ENCODE data around the gene PPP1R1B. TPM values are rescaled to one million over a fixed set of nuclear protein-coding genes. Genes with fewer than 3 reads are reported as not detected.

Gene PPP1R1B
- total and polyA plus RNA-seq, 9 of the 15 experiments (the other 6 are each of a cell fraction or from before 2014, with no cell fraction given), result 0.07 to 0.18 (median 0.10) TPM; not detected in 4

DNA sequence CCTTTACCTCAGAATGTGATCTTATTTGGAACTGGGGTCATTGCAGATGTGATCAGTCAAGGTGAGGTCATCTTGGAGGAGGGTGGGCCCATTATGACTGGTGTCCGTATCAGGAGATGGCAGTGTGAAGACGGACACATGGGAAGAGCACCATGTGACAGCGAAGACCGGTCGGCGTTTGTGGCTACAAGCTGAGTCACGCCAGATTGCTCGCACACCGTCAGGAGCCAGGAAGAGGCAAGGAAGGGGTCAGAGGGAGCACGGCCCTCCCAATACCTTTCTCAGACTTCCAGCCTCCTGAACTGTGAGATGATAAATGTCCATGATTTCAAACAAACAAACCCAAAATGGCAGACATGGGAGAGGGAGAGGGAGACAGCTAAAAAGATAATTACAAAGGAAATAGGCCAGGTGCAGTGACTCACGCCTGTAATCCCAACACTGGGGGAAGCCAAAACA, 23.4 kb downstream of the PPP1R1B start (continued):
- peak; percentile 61 for TF ChIP-seq POLR2A (conservative IDR thresholded peaks at IDR 0.05)

GRCh38 chr17:39651923-39652586, 25.3 kb downstream of the PPP1R1B start:
- Histone ChIP-seq H3K4me2 (ENCODE audit: insufficient read depth, low read length) (no peak overlapping the region), H3K4me1 (replicated peaks in 1 of 2; ENCODE audit: control insufficient read depth in 2 of 2, insufficient read depth in 2 of 2, low read length in 2 of 2) (peaks cover 58 to 69% of the 10 kb centered on the region in 2 experiments), H3K79me2 (ENCODE audit: control insufficient read depth, insufficient read depth, low read length) (peaks cover 59% of the 10 kb centered on the region), H3K9ac (ENCODE audit: insufficient read depth in 1 of 2, low read depth in 2 of 2, low read length in 2 of 2) (peak overlapping the region in 1 of 2 experiments; percentile 89; a peak in 2 of 4 replicates), H3K9me1 (ENCODE audit: control insufficient read depth, insufficient read depth, low read length) (no peaks in the 10 kb centered on the region), H3K36me3 (ENCODE audit: control insufficient read depth, insufficient read depth, low read length) (peaks cover 37% of the 10 kb centered on the region), H4K20me1 (replicated peaks; ENCODE audit: control insufficient read depth, insufficient read depth, low read length) (0 out of 2 replicates have a peak, but pooled peaks cover 4% of the 10 kb centered on the region), H2AFZ (ENCODE audit: low read depth, low read length) (no peak overlapping the region), H3K27ac (ENCODE audit: extremely low read depth, low read depth, low read length) (peak overlapping the region; percentile 34; the same call in 2 of the 3 replicates), H3K4me3 (no peak overlapping the region), H3K9me3 (replicated peaks; ENCODE audit: control insufficient read depth, insufficient read depth, low read depth, low read length) (no peaks in the 10 kb centered on the region), H3K27me3 (ENCODE audit: control insufficient read depth in 2 of 2, insufficient read depth in 2 of 2, low read length in 2 of 2) (no peaks in the 10 kb centered on the region)
- BruUV-seq (replicated peaks), result no TSS peak
- no peak for ATAC-seq
- POLR2A ChIA-PET, result interaction anchor here (0.5 to 1.8 kb wide), 6 partner anchors 14 to 671 kb away, joined by 3 to 7 read pairs (median 3); no protein-coding TSS in a partner anchor
- WGBS (ENCODE audit: insufficient coverage, low coverage, missing lambda C conversion rate), result 78% methylated on average over 8 of the region's 8 CpGs
- intact Hi-C loops (cut with micrococcal nuclease) (no loop called here), in situ Hi-C loops (cut with MboI) (no loop called here)
- DNase-seq (ENCODE audit: extremely low read depth in 1 of 4, low spot score in 3 of 4), result no peak
- no peak for FAIRE-seq
- CTCF ChIA-PET (ENCODE audit: low intra/inter-chr PET ratio), result no interaction called here
- TF ChIP-seq, protein P1, sequence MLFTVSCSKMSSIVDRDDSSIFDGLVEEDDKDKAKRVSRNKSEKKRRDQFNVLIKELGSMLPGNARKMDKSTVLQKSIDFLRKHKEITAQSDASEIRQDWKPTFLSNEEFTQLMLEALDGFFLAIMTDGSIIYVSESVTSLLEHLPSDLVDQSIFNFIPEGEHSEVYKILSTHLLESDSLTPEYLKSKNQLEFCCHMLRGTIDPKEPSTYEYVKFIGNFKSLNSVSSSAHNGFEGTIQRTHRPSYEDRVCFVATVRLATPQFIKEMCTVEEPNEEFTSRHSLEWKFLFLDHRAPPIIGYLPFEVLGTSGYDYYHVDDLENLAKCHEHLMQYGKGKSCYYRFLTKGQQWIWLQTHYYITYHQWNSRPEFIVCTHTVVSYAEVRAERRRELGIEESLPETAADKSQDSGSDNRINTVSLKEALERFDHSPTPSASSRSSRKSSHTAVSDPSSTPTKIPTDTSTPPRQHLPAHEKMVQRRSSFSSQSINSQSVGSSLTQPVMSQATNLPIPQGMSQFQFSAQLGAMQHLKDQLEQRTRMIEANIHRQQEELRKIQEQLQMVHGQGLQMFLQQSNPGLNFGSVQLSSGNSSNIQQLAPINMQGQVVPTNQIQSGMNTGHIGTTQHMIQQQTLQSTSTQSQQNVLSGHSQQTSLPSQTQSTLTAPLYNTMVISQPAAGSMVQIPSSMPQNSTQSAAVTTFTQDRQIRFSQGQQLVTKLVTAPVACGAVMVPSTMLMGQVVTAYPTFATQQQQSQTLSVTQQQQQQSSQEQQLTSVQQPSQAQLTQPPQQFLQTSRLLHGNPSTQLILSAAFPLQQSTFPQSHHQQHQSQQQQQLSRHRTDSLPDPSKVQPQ (CRISPR knock-in tag; IDR thresholded peaks at IDR 0.05; ENCODE audit: borderline replicate concordance), result no peak
- TF ChIP-seq CGGBP1 (CRISPR knock-in tag; IDR thresholded peaks at IDR 0.05) (no peak), MYNN (IDR thresholded peaks at IDR 0.05) (no peak), MYNN (CRISPR knock-in tag; IDR thresholded peaks at IDR 0.05) (no peak), RNF2 (IDR thresholded peaks at IDR 0.05) (no peak), ZNF184 (CRISPR knock-in tag; IDR thresholded peaks at IDR 0.05) (no peak), XRCC4 (IDR thresholded peaks at IDR 0.05; ENCODE audit: extremely low read depth, insufficient read depth, insufficient read length) (no peak), RBM25 (IDR thresholded peaks at IDR 0.05; ENCODE audit: low read depth, low read length, severe bottlenecking) (no peak), MAFK (IDR thresholded peaks at IDR 0.05; ENCODE audit: low read length) (no peak), ID3 (CRISPR knock-in tag; IDR thresholded peaks at IDR 0.05) (no peak), ID3 (tag; IDR thresholded peaks at IDR 0.05) (no peak), PHB2 (IDR thresholded peaks at IDR 0.05; ENCODE audit: low read depth) (no peak)
- TF ChIP-seq, protein P2, sequence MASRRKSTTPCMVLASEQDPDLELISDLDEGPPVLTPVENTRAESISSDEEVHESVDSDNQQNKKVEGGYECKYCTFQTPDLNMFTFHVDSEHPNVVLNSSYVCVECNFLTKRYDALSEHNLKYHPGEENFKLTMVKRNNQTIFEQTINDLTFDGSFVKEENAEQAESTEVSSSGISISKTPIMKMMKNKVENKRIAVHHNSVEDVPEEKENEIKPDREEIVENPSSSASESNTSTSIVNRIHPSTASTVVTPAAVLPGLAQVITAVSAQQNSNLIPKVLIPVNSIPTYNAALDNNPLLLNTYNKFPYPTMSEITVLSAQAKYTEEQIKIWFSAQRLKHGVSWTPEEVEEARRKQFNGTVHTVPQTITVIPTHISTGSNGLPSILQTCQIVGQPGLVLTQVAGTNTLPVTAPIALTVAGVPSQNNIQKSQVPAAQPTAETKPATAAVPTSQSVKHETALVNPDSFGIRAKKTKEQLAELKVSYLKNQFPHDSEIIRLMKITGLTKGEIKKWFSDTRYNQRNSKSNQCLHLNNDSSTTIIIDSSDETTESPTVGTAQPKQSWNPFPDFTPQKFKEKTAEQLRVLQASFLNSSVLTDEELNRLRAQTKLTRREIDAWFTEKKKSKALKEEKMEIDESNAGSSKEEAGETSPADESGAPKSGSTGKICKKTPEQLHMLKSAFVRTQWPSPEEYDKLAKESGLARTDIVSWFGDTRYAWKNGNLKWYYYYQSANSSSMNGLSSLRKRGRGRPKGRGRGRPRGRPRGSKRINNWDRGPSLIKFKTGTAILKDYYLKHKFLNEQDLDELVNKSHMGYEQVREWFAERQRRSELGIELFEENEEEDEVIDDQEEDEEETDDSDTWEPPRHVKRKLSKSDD (conservative IDR thresholded peaks at IDR 0.05; ENCODE audit: low read length), result no peak
